Activated CD8-positive, alpha-beta memory T cell treated with anti-CD3 and anti-CD28 coated beads, Interleukin-2, amount 50 U/mL, for 4 hours (primary cell): Measurements from ENCODE around the gene HDAC9.

Experiments used
- DNase-seq: peaks from one replicate; pipeline ENCODE4 v3.0.0-alpha.2; 2020

The HDAC9 gene

DNA sequence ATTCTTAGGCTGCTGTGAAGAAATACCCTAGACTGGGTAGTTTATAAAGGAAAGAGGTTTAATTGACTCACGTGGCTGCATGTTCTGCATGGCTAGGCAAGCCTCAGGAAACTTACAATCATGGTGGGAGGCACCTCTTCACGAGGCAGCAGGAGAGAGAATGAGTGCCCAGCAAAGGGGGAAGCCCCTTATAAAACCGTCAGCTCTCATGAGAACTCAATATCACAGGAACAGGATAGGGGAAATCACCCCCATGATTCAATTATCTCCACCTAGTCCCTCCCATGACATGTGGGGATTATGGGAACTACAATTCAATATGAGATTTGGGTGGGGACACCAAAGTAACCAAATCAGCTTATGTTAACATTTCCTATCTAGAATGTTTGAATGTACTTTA, 362.7 kb downstream of the HDAC9 start:
- no peak for DNase-seq

- DNase-seq = no peak
These were observed 363.8 kb downstream of the HDAC9 start for GRCh38 chr7:18859318-18859717.

DNA sequence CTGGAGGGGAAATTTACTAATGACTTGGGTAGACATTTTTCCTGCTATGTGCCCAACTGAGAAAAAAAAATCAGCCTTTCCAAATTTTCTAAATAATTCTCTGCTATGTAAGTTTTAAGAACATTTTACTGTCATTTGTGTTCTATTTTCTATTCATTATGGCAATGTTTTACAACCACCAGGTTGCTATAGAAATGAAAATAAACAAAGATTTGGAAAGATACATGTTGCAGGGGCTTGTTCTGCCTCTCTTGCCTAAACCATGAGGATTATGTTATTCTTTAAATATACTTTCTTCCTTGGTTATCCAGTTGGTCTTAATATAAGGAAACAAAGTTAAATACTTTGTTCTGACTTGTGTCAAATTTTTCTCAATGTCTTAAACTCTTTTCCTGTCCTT, 364.7 kb downstream of the HDAC9 start:
- no peak for DNase-seq

DNA sequence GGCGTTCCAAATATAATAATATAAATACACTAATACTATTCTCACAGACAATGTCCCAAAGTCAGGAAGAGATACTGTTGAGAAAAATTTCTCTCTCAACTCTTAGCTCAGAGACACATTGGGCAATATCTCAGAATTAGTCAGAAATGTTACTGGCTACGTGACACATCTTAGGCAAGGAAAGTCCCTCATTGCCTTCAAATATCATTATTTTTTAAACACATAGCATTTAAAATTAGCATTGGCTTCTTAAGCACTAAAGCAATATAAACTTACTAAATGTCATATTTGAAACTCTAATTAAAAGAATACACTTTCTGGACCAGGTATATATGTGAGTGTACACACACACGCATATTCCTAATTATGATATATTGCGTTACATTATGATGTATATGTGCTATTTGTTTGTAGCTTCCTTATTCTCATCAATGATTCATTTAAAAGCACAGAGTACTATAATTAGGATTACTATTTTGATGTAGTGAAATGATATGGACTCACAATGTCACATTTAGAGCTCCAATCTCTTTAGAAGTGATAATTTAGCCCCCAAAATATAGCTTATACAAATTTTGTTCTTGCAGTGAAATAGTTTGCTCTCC, 366.1 kb downstream of the HDAC9 start:
- DNase-seq = no peak

DNA sequence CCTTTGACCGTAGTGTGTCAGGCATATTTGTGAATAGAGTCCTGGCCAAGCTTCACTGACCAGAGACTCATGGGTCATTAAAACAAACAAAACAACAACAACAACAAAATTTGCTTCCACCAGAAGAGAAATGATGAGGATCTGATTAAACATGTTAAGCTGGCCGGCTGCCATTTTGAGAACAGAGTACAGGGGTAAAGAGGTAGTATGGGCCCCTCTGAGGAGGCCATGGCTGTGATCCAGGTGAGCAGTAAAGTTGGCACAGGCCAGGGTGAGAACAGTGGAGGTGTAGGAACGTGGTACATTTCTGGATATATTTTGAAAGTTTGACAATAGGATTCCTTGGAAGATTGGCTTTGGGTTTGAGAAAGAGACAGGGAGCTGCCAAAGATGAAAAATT, 369.4 kb downstream of the HDAC9 start:
- DNase-seq = no peak

DNA sequence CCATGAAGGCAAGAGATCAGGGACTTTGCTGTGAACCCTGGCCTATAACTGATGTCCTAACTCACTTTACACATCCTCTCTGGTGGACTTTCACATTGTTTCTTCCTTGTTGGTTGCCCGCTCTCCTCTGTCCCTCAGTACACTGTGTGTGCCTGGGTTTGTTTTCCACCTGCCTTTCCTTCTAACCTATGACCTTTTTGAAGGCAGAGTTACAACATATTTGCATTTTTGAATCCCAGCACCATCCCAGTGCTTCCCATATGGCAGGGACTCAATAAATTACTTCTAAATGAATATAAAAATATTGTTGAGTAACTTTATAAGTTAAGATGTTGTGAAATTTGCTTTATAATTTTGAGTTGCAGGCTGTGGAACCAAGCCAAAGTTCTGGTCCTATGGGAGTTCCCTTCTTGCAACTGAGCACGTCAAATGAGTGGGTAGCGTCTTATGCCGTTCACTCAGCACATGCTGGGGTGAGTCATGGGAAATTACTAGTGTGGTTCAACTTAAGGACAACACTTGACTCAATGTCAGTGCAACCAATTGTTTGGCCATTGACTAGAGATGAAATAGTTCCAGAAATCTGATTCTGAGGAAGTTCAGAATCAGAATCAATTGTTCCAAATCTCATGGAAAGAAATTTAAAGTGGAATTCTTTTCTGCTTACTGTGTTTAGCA, 370.9 kb downstream of the HDAC9 start:
- no peak for DNase-seq

GRCh38 chr7:18872344-18872743, 376.8 kb downstream of the HDAC9 start:
- DNase-seq = no peak

DNA sequence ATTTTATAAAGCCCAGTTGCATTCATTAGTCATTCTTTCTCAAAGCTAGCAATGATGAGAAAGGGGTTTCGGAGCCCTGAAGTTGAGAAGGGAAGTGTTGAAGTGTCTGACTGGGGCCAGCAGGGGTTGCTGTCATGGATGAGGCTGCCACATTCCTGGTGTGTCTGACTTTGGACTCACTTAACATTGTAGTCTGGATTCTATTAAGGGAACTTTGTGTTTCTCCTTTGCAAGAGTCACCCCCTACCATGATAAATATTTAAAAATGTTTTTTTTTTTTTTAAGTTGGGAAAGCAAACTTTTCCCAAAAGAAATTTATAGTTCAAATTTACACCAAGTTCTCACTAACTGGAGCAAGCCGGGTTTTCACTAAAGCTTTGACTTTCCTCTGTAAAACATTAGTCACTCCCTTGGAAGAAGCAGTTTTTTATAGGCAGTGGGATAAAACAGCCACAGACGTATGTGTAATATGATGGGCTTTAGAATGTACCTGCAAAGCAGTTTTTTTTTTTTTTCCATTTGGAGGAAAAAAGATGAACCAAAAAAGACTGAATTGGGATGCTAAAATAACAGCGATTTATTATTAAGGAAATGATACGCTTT, 378.3 kb downstream of the HDAC9 start:
- DNase-seq = no peak

GRCh38 chr7:18874880-18875279, 379.3 kb downstream of the HDAC9 start:
- no peak for DNase-seq

- no peak for DNase-seq
These were observed 382.3 kb downstream of the HDAC9 start for GRCh38 chr7:18877874-18878273.

DNA sequence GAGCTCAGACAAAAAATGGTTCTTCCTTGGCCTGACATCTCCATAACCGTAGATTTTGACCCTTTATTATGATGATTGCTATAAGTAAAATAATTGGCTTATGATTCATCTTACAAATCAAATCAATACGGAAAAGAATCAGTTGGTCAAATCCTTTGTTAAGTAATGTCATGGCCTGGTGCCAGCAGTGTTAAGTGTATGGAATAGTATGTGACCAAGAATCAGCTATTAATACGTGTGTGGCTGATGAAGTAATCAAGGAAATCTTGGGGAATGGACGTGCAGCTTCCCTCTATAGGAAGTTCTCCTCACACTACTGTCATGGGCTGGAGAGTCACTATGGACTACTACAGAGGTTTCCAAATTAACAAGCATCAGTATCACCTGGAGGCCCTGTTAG, 391.3 kb downstream of the HDAC9 start:
- no peak for DNase-seq

DNA sequence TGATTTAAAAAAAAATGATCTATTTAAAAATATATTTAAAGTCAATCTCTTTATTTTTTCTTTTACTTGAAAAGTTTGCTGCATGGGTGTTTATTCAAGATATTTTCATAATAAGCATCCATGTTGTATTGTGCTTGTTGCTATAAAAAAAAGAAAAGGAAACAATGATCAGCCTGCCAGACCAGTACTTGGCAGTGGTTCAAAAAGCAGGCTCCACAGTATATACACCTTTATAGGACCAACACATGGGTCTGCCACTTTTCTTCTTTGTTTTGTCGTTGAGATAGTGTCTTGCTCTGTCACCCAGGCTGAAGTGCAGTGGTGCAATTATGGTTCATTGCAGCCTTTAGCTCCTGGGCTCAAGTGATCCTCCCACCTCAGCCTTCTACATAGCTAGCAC, 393.9 kb downstream of the HDAC9 start:
- no peak for DNase-seq

- no peak for DNase-seq
These were observed 394.6 kb downstream of the HDAC9 start for GRCh38 chr7:18890134-18890533.

- DNase-seq = no peak
These were observed 395.5 kb downstream of the HDAC9 start for GRCh38 chr7:18890885-18891621.

- no peak for DNase-seq
These were observed 397.6 kb downstream of the HDAC9 start for GRCh38 chr7:18893156-18893555.

DNA sequence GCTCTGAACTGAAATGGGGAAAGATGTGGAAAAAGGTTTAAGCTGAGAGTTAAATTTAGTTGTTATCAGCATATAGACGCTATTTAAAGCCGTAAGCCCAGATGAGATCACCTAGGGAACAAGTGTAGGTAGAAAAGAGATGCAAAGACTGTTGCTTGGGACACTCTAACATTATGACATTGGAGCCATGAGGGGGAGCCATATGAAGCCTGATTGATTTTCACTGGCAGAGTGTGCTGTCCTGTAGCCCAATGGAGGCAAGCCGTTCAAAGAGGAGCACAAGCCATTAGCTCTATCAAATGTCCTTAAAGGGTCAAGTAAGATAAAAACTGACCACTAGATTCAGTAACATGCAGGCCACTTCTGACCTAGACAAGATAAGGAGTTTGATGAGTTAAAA, 398.6 kb downstream of the HDAC9 start:
- no peak for DNase-seq

- no peak for DNase-seq
These were observed 399.9 kb downstream of the HDAC9 start for GRCh38 chr7:18895456-18895855.

DNA sequence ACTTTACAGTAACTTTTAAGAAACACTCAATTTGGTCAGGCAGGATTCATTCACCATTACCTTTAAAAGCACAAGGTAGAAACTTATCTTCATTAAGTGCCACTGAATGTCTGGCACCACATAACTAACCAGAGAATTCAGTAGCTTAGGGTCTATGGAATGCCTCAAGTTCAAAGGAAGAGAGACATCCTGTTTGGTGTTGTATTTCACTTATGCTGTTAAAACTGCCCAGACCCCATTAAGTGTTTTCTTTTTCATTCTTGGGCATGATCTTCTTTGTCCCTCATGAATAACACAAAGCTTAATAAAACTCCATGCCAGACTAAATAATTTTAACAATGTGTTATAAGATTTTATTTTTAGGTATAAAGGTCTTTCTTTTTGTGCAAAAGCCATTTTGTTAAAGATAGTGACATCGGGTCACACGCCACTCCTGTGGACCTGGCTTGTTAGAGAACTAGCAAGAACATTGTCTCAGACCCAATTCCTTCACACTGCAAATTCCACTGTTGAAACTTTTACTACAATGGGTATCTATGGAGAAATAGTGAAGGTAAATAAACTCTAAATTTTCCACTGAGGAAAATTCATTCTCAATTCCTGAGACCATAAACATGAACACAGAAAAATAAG, 400.9 kb downstream of the HDAC9 start:
- no peak for DNase-seq

- no peak for DNase-seq
These were observed 404.7 kb downstream of the HDAC9 start for GRCh38 chr7:18900236-18900635.

DNA sequence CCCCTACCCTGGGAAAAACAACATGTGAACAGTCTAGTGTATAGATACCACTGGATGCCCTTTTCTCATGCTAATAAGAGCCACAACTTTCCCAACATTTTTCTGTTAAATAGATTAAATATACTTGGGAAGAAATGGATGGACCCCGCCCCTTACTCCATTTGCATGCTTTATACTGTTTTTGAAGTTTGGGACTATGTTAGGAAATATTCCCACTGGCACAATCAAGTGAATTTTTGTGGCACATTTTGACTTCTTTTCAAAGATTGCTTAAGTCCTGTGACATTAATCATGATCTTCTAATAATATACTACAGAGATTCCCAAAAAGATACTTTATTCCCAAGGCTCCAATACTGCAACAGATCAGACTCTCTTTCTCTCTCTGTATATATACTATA, 405.3 kb downstream of the HDAC9 start:
- DNase-seq = no peak

- DNase-seq = no peak
These were observed 405.8 kb downstream of the HDAC9 start for GRCh38 chr7:18901351-18901750.

DNA sequence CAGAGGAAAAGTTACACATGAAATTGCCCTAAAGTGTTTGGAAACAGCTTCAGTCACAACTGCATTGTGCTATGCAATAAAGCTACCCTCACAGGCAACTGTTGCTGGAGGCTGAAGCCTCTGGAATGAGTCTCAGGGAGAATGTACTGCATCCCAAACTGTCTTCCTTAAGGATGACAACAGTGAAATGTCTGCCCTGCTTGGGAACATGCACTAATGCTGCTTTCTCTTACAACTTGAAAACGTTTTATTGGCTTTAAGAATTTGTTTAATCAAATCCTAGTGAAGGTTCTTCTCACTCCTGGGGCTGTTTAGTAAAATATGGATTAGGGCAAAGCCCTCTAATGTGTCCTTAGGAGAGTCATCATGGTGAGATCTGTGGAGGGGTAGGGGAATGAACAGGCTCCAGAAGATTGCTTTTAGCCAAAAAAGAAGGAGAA, 406.5 kb downstream of the HDAC9 start:
- DNase-seq = no peak

DNA sequence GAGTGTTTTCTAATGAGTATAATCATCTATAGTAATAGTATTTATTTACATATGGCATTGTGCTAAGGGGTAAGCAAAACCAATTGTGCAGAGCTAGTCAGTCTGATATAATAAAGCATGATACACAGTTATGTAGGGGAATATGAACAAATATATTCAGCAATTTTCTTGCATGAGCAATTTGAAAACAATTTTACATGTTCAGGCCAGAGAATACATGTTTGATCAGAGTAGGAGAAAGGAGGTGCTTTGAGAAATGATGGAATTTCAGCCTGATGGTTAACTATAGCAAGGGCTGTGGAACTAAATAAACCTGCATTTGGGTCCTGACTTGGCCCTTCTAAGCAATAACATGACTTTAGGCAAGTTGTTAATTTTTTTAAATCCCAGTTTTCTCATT, 407.3 kb downstream of the HDAC9 start:
- DNase-seq = no peak
